ENCODE results near the gene ZC3H4.

DNA sequence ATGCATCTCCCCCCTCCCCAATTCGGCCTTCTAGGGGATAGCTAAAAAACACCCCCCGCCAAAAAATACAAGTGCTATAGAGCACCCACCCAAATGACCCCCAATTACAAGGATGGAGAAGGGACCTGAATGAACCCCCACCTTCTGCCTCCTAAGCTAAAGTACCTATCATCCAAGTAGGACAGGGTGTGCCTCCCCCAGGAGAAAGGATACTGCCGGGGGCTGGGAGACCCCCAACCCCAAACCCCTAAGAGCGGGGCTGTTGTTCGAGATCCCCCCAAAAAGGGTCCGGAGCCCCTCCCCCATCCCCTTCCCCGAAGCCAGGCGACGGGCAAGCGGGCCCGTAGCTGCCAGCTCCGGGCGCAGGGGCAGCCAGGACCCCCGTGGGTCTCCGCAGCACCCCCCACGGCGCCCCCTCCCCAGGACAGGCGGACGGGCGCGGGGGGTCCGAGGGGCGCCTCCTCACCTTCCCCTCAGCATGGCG lies 1.9 kb downstream of the ZC3H4 start:
- TF ChIP-seq, protein P1, sequence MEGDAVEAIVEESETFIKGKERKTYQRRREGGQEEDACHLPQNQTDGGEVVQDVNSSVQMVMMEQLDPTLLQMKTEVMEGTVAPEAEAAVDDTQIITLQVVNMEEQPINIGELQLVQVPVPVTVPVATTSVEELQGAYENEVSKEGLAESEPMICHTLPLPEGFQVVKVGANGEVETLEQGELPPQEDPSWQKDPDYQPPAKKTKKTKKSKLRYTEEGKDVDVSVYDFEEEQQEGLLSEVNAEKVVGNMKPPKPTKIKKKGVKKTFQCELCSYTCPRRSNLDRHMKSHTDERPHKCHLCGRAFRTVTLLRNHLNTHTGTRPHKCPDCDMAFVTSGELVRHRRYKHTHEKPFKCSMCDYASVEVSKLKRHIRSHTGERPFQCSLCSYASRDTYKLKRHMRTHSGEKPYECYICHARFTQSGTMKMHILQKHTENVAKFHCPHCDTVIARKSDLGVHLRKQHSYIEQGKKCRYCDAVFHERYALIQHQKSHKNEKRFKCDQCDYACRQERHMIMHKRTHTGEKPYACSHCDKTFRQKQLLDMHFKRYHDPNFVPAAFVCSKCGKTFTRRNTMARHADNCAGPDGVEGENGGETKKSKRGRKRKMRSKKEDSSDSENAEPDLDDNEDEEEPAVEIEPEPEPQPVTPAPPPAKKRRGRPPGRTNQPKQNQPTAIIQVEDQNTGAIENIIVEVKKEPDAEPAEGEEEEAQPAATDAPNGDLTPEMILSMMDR (IDR thresholded peaks at IDR 0.05; ENCODE audit: low read length): no peak
- TF ChIP-seq EZH2 (IDR thresholded peaks at IDR 0.05; ENCODE audit: borderline replicate concordance, low read length): no peak
